Activated CD8-positive, alpha-beta memory T cell treated with anti-CD3 and anti-CD28 coated beads, Interleukin-2, amount 50 U/mL, for 24 hours (primary cell): ENCODE results near the gene PPFIBP2.

ENCODE experiments used
- DNase-seq: peaks from one replicate; pipeline ENCODE4 v3.0.0-alpha.2; 2020; ENCODE audit errors: extremely low read depth

PPFIBP2 gene

GRCh38 chr11:7599209-7599608 is 85.4 kb downstream of the PPFIBP2 start:
- DNase-seq: no peak

DNA sequence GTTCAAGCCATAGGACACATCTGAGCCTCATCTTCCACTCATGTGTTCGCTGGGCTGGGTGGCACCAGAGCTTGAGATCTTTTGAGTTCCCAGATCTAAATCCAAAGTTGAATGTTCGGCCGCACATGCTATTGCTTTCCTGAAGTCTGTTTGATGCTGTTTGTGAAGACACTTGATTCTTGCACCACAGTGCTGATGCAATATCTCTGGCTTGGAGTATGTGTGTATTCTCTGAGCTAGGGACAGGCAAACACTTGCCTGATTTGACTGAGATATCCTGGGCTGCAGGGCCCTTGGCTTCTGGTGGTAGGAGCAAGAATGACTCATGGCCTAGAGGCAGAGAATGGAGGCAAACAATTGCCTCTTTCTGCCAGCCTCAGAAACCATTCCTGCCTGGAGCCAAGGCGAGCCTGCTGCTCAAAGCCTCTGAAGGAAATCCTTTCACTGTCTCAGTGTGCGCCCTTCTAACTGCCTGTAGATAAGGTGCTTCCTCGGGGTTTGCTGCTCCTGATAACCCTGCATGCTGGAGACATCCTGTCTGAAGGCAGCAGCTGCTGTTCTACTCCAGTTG is 86.5 kb downstream of the PPFIBP2 start:
- no peak for DNase-seq

DNA sequence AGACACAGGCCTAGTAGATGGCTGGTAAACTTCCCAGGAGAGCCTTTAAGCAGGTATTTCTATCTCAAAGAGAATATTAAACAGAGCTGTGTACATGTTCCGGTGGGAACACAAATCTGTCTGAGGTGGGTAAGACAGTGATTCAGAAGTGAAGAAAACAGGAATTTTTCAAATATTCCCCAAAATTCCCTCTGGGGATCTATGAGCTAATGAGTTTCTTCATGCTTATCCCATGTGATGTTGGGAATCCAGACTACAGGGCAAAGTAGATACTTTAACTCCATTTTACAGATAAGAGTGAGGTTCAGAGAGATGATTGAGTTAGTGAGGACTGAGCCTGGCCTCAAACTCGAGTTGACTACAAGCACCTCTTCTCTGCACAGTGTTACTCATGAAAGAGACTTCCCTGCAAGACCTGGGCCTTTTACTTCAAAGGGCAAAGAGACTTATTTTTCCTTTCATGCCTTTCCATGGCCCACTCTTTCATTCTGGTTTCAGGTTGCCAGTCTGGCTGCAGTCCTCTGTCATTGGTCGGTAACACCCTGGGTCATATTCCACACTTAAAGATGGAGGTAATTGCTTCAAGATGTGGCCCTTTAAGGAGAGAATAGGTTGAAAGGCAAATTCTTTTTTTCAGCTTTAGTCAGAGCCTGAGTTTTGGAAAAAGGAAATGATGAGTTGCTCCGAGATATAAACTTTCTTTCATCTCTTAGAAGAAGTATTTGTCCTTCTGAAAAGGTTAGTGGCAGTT is 89.4 kb downstream of the PPFIBP2 start:
- no peak for DNase-seq

- DNase-seq: no peak
These were observed 90.6 kb downstream of the PPFIBP2 start for GRCh38 chr11:7604331-7604955.

DNA sequence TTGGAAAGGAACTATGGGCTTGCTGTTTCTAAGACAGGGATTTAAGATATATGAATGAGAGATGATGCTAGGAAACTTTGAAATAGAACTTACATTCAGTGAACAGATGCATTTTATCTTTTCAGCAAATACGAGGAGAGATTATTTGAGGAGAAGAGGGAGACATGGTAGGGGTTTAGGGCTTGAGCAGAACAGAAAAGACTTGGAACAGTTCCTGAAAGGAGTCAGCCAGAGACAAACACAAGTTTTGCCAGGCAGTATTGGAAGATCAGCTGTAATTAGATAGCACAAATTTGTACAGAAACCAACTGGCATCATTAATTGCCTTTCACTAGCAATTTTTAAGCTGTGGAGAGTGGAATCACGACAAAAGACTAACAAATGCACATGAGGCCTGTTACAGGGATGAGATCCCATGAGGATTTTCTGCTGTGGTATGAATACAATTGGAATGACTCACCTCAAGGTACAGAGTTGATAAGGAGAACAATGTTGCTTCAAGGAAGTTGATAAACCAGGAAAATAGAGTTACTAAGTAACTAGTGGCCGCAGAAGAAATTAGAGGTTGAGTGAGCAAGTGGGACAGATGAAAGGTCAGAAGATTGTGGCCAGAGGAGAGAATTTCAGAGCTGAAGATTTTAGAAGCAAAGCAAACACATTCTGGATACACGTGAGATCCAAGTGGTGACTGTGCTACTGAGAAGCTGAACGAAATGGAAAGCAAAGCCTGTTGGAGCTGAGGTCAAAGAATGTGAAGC is 91.6 kb downstream of the PPFIBP2 start:
- DNase-seq: no peak

GRCh38 chr11:7606496-7606895 is 92.7 kb downstream of the PPFIBP2 start:
- DNase-seq: no peak

- no peak for DNase-seq
These were observed 95.2 kb downstream of the PPFIBP2 start for GRCh38 chr11:7609015-7609414.

GRCh38 chr11:7609521-7609920 is 95.7 kb downstream of the PPFIBP2 start:
- DNase-seq: no peak

- DNase-seq: no peak
These were observed 96.6 kb downstream of the PPFIBP2 start for GRCh38 chr11:7610393-7610792.

DNA sequence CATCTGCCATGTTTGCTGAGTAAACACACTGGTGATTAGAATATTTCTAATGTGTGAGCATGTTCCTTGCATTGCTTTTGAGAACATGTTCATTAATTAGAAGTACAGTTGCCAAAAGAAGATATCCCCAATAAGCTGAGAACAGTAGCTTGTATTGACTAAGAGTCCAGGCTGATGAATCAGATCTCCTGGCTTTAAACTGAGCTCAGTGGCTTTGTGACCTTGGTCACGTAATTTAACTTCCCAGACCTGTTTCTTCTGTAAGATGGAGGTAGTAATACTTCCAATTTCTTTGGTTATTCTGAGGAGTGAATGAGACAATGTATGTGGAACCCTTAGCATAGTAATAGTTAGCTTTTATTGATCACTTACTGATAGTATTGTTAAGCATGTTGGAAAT is 97.6 kb downstream of the PPFIBP2 start:
- DNase-seq: no peak

DNA sequence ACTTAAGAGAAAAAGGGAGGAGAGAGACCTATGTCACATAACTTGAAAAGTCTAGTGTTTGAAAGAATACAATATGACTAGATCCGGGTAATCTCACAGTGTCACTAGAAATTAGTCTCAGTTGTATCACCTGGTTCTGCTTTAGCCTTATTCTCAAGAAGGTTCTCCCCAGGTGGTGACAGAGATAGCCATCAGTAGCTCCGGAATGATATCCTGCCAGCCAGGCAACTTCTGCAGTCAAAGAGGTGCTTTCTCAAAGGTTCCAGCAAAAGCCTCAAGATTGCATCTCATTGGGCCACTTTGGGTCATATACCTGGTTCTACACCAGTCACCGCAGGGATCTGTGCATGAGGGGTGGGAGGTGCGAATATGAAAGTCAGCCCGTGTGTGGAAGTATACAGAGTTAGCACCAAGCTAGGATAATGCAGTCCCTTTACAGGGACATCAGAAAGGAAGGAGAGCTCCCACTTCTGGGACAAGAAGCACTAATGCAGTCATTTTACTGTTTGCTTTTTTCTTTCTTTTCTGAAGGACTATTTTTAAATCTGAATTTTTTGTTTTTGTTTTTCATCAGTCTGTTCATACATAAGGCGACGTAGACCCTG is 98.4 kb downstream of the PPFIBP2 start:
- DNase-seq: no peak

DNA sequence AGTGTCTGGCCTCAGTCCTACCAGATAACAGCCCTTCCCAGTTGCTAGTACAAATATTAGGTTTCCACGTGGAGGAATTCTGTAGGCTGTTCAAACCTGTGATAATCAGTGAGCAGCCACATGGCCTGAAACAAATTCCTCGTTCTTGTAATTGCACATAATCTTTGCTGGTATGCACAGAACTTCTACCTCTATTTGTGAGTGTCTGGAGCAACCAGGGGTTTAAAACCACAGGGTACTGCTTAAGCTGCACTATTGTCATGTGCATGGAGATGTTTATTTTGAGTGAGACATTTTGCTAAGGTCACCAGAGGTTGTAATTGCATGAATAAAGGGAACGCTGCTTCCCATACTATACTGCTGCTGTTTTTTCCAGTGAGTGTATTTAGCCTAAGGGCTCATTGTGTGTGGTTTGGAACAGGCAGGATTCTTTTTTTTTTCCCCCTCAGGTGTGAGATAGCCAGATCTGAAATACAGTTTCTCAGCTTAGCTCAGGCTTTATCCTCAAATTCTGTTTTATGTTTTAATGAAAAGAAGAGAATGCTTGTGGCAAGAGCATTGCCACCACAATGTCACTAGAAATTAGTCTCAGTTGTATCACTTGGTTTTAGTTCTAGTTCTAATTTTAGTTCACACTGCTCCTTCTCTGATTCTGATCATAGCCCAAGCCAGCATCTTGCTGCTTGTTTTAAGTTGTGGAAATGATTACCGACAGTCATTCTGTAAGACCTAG is 99.0 kb downstream of the PPFIBP2 start:
- DNase-seq: no peak

DNA sequence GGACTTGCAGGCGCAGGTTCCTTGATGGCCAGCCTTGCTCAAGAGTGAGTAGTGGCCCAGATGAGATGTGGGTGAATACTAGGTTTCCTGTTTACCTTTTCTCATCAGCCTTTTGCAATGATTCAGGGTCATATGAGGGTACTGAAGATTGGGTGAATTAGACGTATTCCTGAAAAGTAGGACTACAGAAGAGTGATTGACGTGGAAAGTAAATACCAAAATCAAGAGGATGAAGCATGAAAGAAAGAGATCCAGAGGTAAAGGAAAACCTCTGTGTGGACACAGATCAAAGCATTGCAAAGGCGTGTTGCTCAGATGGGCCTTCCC is 99.6 kb downstream of the PPFIBP2 start:
- no peak for DNase-seq

- no peak for DNase-seq
These were observed 100.9 kb downstream of the PPFIBP2 start for GRCh38 chr11:7614656-7615055.

DNA sequence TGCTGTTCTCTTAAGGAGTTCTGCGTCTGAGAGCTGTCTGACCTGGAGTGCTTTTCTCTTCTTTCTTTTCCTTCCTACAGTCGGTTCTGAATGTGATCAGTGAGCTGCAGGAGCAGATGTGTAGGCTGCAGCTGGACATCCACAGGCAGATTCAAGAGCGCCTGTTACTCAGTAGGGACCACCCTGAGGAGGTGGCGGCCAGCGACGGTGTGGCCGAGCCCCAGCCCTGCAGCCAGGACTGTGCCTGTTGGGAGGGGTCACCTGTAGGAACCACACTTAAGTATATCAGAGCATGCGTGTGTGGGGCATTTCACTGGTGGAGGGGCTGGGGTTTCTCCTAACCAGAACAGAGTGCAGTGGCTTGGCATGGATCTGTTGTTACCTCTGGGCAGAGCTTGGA is 103.2 kb downstream of the PPFIBP2 start:
- no peak for DNase-seq

- no peak for DNase-seq
These were observed 105.5 kb downstream of the PPFIBP2 start for GRCh38 chr11:7619322-7619721.

- DNase-seq: no peak
These were observed 107.3 kb downstream of the PPFIBP2 start for GRCh38 chr11:7621090-7621489.

DNA sequence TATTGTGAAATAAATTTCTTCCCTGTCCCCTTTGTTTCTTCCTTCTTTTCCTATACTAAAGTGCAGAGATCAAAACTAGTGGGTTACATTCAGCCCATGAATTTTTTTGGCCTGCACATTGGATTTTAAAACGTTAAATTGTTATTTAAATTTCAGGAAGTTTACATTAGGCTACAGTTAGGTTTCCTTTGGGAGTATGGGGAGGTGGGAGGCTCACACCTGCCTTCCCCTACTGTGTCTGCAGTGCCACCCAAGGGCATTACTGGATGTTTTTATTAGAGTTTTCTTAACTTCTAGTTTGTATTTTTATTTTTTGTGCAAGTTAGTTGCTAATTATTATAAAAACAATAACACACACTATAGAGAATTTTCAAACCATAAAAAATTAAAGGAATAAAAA is 107.8 kb downstream of the PPFIBP2 start:
- no peak for DNase-seq

DNA sequence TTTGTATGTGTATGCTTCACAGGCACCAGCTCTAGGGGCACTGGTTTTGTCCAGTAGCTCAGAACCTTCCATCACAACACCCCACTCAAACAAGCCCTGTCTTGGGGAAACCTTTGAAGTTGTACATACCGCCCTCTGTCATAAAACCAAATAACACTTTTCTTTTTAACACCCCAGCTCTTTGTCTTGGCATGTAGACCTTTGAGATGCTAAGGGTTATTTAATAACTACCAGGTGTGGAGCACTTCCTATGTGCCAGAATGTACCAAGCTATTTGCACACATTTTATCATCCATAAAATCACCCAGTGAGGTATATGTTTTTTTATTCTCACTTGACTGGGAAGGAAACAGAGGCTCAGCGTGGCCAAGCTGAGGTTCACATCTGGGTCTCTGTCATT is 108.9 kb downstream of the PPFIBP2 start:
- no peak for DNase-seq

GRCh38 chr11:7628660-7629059 is 114.9 kb downstream of the PPFIBP2 start:
- no peak for DNase-seq

GRCh38 chr11:7630002-7630401 is 116.2 kb downstream of the PPFIBP2 start:
- no peak for DNase-seq

- DNase-seq: no peak
These were observed 118.4 kb downstream of the PPFIBP2 start for GRCh38 chr11:7632211-7632610.
